GM10266 (cell line): ENCODE measurements around the gene PEX7.

Experiments
- DNase-seq: peaks from one replicate; pipeline ENCODE4 v3.0.0; 2012; ENCODE audit errors: extremely low spot score
- CTCF ChIP-seq: IDR thresholded peaks from 2 replicates; pipeline ENCODE4 v1.5.1; 2012; ENCODE audit warnings: mild to moderate bottlenecking, low read depth; ENCODE audit not compliant: control insufficient read depth, insufficient read depth; ENCODE audit errors: missing control alignments

Gene PEX7

GRCh38 chr6:136920671-136921380 lies 98.4 kb downstream of the PEX7 start:
- no peak for TF ChIP-seq CTCF
- DNase-seq, result peak; percentile 58

GRCh38 chr6:136921381-136921935 lies 99.1 kb downstream of the PEX7 start:
- peak; percentile 55 for DNase-seq
- TF ChIP-seq CTCF, result no peak

- peak; percentile 72 for DNase-seq
- TF ChIP-seq CTCF, result no peak
These were observed 99.7 kb downstream of the PEX7 start, which contains the start of gene SLC35D3 for GRCh38 chr6:136921936-136922684. SLC35D3 (plus strand) TSS chr6:136922301; CDS start chr6:136922429, 128 bp downstream.

GRCh38 chr6:136922685-136923006 lies 100.3 kb downstream of the PEX7 start:
- TF ChIP-seq CTCF, result no peak
- no peak for DNase-seq

DNA sequence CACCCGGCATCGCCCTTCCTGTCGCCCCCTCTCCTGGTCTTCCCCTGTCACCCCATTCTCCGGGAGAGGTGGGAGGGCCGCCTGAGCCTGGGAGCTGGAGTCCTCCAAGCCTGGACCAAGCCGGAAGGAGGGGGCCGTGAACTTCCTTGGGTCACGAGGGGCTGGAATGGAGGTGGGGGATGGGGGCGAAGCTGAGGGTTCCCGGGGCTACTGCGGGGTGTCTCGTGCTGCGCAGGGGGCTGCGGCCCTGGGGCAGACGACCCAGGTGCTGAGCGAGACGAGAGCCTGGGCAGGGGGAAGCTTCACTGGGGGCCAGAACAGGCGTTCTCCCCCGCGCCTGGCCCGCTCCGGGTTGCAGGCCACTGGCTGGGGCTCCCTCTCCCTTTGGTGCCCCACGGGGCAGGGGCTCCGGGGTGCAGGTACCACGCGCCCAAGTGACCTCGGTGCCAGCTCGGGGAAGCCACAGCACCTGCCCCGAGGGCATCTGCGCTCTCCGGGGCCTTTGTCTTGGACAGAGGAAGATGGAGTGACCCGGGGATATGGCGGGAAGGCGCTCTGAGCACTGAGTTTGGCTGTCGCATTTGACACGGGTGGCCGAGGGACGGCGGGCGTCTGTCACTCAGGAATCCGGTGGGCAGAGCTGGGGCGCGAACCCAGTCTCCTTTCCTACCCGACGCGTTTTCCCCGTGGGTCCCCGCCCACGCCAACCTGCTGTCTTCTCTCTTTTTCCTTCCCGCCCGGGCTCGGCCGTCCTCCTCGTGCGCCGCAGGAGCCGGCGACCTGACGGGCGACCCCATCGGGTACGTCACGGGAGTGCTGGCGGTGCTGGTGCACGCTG lies 100.9 kb downstream of the PEX7 start:
- TF ChIP-seq CTCF, result no peak
- peak; percentile 32 for DNase-seq

GRCh38 chr6:136923954-136924673 lies 101.7 kb downstream of the PEX7 start:
- no peak for TF ChIP-seq CTCF

More at GRCh38 chr6:136923954-136924673, 101.7 kb downstream of the PEX7 start:
- no peak for DNase-seq
